GM20000 (cell line): ENCODE results near the gene FBRS.

ENCODE experiments used
- DNase-seq: peaks from one replicate; pipeline ENCODE4 v3.0.0; 2012; ENCODE audit warnings: low spot score
- CTCF ChIP-seq: IDR thresholded peaks from 2 replicates; pipeline ENCODE4 v1.5.1; 2012; ENCODE audit warnings: mild to moderate bottlenecking, control low read depth; ENCODE audit errors: extremely low read depth, missing control alignments

The FBRS gene

DNA sequence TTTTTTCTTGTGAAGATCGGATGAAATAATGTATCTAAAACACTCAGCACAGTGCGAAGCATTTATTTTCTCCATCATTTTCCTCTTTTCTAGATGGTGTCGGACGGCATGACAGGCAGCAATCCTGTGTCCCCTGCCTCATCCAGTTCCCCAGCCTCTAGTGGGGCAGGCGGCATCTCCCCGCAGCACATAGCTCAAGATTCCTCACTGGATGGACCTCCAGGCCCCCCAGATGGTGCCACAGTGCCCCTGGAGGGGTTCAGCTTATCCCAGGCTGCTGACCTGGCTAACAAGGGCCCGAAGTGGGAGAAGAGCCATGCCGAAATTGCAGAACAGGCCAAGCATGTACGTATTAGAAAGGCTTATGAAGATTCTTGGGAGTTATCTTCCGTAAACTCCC, 45.7 kb downstream of the FBRS start:
- TF ChIP-seq CTCF: no peak
- no peak for DNase-seq

GRCh38 chr16:30706046-30706445, 47.8 kb downstream of the FBRS start:
- TF ChIP-seq CTCF: no peak
- no peak for DNase-seq

DNA sequence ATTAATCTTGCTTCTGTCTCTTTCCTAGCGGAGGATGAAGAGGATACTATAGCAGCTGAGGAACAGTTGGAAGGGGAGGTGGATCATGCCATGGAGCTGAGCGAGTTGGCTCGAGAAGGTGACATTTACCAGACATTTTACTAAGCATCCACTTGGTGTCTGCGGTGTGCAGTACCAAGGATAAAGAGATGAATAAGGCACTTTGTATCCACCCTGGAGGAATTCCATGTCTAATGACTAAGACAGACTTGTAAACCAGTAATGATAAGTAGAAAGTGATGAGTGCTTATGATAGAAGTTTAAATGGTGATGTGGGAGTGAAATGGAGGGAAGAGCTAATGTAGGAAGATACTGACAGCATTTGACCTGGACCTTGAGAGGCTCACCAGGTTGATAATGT, 52.7 kb downstream of the FBRS start:
- no peak for TF ChIP-seq CTCF
- DNase-seq: no peak

- no peak for DNase-seq
- TF ChIP-seq CTCF: no peak
These were observed 53.5 kb downstream of the FBRS start for GRCh38 chr16:30711712-30712111.

- no peak for TF ChIP-seq CTCF
- no peak for DNase-seq
These were observed 57.7 kb downstream of the FBRS start for GRCh38 chr16:30715750-30716445.

- TF ChIP-seq CTCF: no peak
These were observed 61.9 kb downstream of the FBRS start for GRCh38 chr16:30720086-30720485.

More at GRCh38 chr16:30720086-30720485, 61.9 kb downstream of the FBRS start:
- no peak for DNase-seq
